Endothelial cell of umbilical vein (primary cell): ENCODE data around the gene PCDH9. TPM values are rescaled to one million over a fixed set of nuclear protein-coding genes. Genes with fewer than 3 reads are reported as not detected.

Source experiments
- BruUV-seq: library from RNA; stranded (reverse); fragments of 400-500 nt; replicated peaks from 2 replicates; lab custom pipeline; 2021; lab: Mats Ljungman, UMichigan
- CTCF ChIA-PET: fragments of 300-600, 350-600 bp; sonication (Branson Sonifier 250); formaldehyde crosslinking; loops from one replicate; lab custom pipeline; 2021; ENCODE audit warnings: antibody characterized with exemption, inconsistent platforms; lab: Charles Lee
- POLR2A ChIA-PET: fragments of 300-600, 350-600 bp; sonication (Branson Sonifier 250); formaldehyde crosslinking; loops from one replicate; lab custom pipeline; 2021; ENCODE audit warnings: antibody characterized with exemption, inconsistent platforms; lab: Charles Lee
- DNase-seq: peaks from one replicate; pipeline ENCODE4 v3.0.0-alpha.2; 2011; ENCODE audit warnings: low read depth, low spot score
- FAIRE-seq: peaks from 2 replicates; lab custom pipeline; 2011; peaks lifted over from hg19 to GRCh38; lab: Jason Lieb, UNC
- H2AFZ ChIP-seq: 2 replicates; pipeline ENCODE4 v1.6.0; 2012; ENCODE audit warnings: low read depth, low read length, control low read depth, inconsistent platforms
- H3K27ac ChIP-seq: 2 replicates; pipeline ENCODE4 v1.5.1; 2011; ENCODE audit warnings: low read depth, mild to moderate bottlenecking, control low read depth, low read length, moderate library complexity; ENCODE audit not compliant: insufficient read depth
- H3K27me3 ChIP-seq, 2 experiments: 2 replicates each; pipeline versions ENCODE4 v1.6.0 to v1.6.1; 2011; ENCODE audit warnings: low read length in 2 of 2, mixed read lengths in 1 of 2; ENCODE audit not compliant: control insufficient read depth in 2 of 2, insufficient read depth in 2 of 2
- H3K36me3 ChIP-seq, 2 experiments: 2 replicates in 1 of 2; 3 replicates in 1 of 2; pipeline ENCODE4 v1.5.1; 2011; ENCODE audit warnings: low read length in 2 of 2, mild to moderate bottlenecking in 1 of 2, moderate library complexity in 1 of 2; ENCODE audit not compliant: control insufficient read depth in 2 of 2, insufficient read depth in 2 of 2; ENCODE audit errors: extremely low read depth in 1 of 2
- H3K4me1 ChIP-seq: 3 replicates; pipeline ENCODE4 v1.5.1; 2011; ENCODE audit warnings: mild to moderate bottlenecking, low read length; ENCODE audit not compliant: control insufficient read depth, insufficient read depth; ENCODE audit errors: extremely low read depth
- H3K4me2 ChIP-seq: 2 replicates; pipeline ENCODE4 v1.6.1; 2011; ENCODE audit warnings: low read length, control low read depth, mixed read lengths; ENCODE audit not compliant: insufficient read depth
- H3K4me3 ChIP-seq, 3 experiments: fragments of 200-600 bp in 1 of 3; sonication (generic), shearing (Covaris generic) in 1 of 3; replicated peaks in 1 of 3; 2 replicates each; pipeline ENCODE4 v1.5.1; 2011 to 2016; ENCODE audit warnings: control low read depth in 3 of 3, low read length in 3 of 3, mild to moderate bottlenecking in 2 of 3, inconsistent platforms in 1 of 3, low read depth in 1 of 3, moderate library complexity in 1 of 3; ENCODE audit not compliant: insufficient read depth in 1 of 3
- H3K79me2 ChIP-seq: 2 replicates; pipeline ENCODE4 v1.6.0; 2012; ENCODE audit warnings: low read length, inconsistent platforms; ENCODE audit not compliant: control insufficient read depth, insufficient read depth
- H3K9ac ChIP-seq: replicated peaks from 2 replicates; pipeline ENCODE3; 2011; ENCODE audit warnings: low read length, control low read depth; ENCODE audit not compliant: insufficient read depth; ENCODE audit errors: extremely low read depth
- H3K9me1 ChIP-seq: replicated peaks from 3 replicates; pipeline ENCODE4 v1.6.0; 2011; ENCODE audit warnings: mild to moderate bottlenecking, low read length; ENCODE audit not compliant: control insufficient read depth, insufficient read depth; ENCODE audit errors: extremely low read depth
- H3K9me3 ChIP-seq: replicated peaks from 2 replicates; pipeline ENCODE4 v1.5.1; 2012; ENCODE audit warnings: low read length, inconsistent platforms; ENCODE audit not compliant: control insufficient read depth, insufficient read depth
- H4K20me1 ChIP-seq: replicated peaks from 2 replicates; pipeline ENCODE3; 2011; ENCODE audit warnings: mild to moderate bottlenecking, low read length; ENCODE audit not compliant: control insufficient read depth, insufficient read depth; ENCODE audit errors: extremely low read depth
- CTCF ChIP-seq, 2 donors: IDR thresholded peaks; 1 replicate in 1 of 2; 2 replicates in 1 of 2; pipeline ENCODE4 v1.5.1; 2011; ENCODE audit warnings: low read length in 2 of 2, mild to moderate bottlenecking in 2 of 2, moderate library complexity in 2 of 2, control low read depth in 1 of 2, inconsistent platforms in 1 of 2, low read depth in 1 of 2; ENCODE audit not compliant: insufficient read depth in 1 of 2; ENCODE audit errors: extremely low read depth in 1 of 2
- EZH2 ChIP-seq: IDR thresholded peaks from 2 replicates; pipeline ENCODE4 v1.6.1; 2012; ENCODE audit warnings: borderline replicate concordance, low read depth, mild to moderate bottlenecking, moderate library complexity, low read length, inconsistent platforms; ENCODE audit not compliant: severe bottlenecking
- FOS ChIP-seq: IDR thresholded peaks from 2 replicates; pipeline ENCODE4 v1.6.1; 2011; ENCODE audit warnings: mild to moderate bottlenecking, low read length, moderate library complexity, borderline replicate concordance; ENCODE audit not compliant: insufficient read depth
- GATA2 ChIP-seq: IDR thresholded peaks from 2 replicates; pipeline ENCODE4 v1.7.0; 2011; ENCODE audit warnings: low read depth, mild to moderate bottlenecking, moderate library complexity, mixed read lengths, low read length; ENCODE audit not compliant: insufficient read length, insufficient read depth
- JUN ChIP-seq: IDR thresholded peaks from 2 replicates; pipeline ENCODE4 v1.6.1; 2011; ENCODE audit warnings: borderline replicate concordance, low read depth; ENCODE audit not compliant: insufficient read length, insufficient read depth
- MAX ChIP-seq: IDR thresholded peaks from 2 replicates; pipeline ENCODE4 v1.6.1; 2011; ENCODE audit not compliant: insufficient read depth, insufficient read length
- MYC ChIP-seq: IDR thresholded peaks from one replicate; pipeline ENCODE4 v1.6.1; 2011; ENCODE audit warnings: mild to moderate bottlenecking, low read depth, low read length
- POLR2A ChIP-seq: IDR thresholded peaks from 2 replicates; pipeline ENCODE4 v1.6.1; 2012; ENCODE audit warnings: low read depth, mild to moderate bottlenecking, control low read depth, low read length
- POLR2AphosphoS5 ChIP-seq: IDR thresholded peaks from 2 replicates; pipeline ENCODE4 v1.6.1; 2012; ENCODE audit warnings: low read depth, mild to moderate bottlenecking, control low read depth, low read length, moderate library complexity; ENCODE audit not compliant: insufficient read depth
- dilution Hi-C: fragments of 300-500 bp; cut with MboI; formaldehyde crosslinking; loops from one replicate; pipeline ENCODE4 v1.15.0; 2019; ENCODE audit warnings: low sequenced_read_pairs; ENCODE audit not compliant: extremely low pct_ligation_motif_present
- intact Hi-C: fragments of 100-400 bp; cut with micrococcal nuclease; formaldehyde crosslinking; loops from one replicate; pipeline ENCODE4 v1.10.0; 2022
- polyA plus RNA-seq, 4 experiments: library from polyadenylated mRNA; depleted of rRNA in 3 of 4; stranded (reverse) in 3 of 4; unstranded in 1 of 4; fragments of >200 nt; gene quantifications; 2 replicates each; pipeline versions ENCODE4 v1.2.1 to v1.2.3, GENCODE V29; 2011 to 2012; ENCODE audit warnings: missing spikeins in 1 of 4
- total RNA-seq: library from RNA; stranded (reverse); gene quantifications from 2 replicates; pipeline ENCODE4 v1.2.3, GENCODE V29; 2021

The PCDH9 gene
- total and polyA plus RNA-seq, 2 donors (not counting 3 experiments of a cell fraction or from before 2014, with no cell fraction given) = 1.1 to 5.2 TPM

GRCh38 chr13:66345518-66345810 lies 884.7 kb downstream of the PCDH9 start:
- POLR2A ChIA-PET = no interaction called here
- DNase-seq = no peak
- no peak for FAIRE-seq
- no peaks in the 10 kb centered on the region for H3K9me1 ChIP-seq
- no peaks in the 10 kb centered on the region for H3K9me3 ChIP-seq
- no peaks in the 10 kb centered on the region for H3K4me1 ChIP-seq
- H3K79me2 ChIP-seq = no peaks in the 10 kb centered on the region
- H4K20me1 ChIP-seq = no peaks in the 10 kb centered on the region
- H3K9ac ChIP-seq = no peak overlapping the region
- no peak overlapping the region for H3K27ac ChIP-seq
- H3K36me3 ChIP-seq = no peaks in the 10 kb centered on the region
- TF ChIP-seq POLR2A (no peak), MAX (no peak), GATA2 (no peak), FOS (no peak), CTCF (IDR thresholded peaks at IDR 0.05; ENCODE audit: extremely low read depth in 1 of 2, insufficient read depth in 1 of 2, low read depth in 1 of 2, low read length in 2 of 2) (no peak)
- intact Hi-C loops = no loop called here
- no peak overlapping the region for H2AFZ ChIP-seq
- dilution Hi-C loops = no loop called here
- CTCF ChIA-PET = interaction anchor here (2.0 kb wide), 1 partner anchor 11 kb away, joined by 5 read pairs; no protein-coding TSS in a partner anchor
- no TSS peak for BruUV-seq
- no peaks in the 10 kb centered on the region for H3K27me3 ChIP-seq
- no peak overlapping the region for H3K4me3 ChIP-seq
- H3K4me2 ChIP-seq = no peak overlapping the region

- H3K27me3 ChIP-seq = no peaks in the 10 kb centered on the region
- DNase-seq (no peak), FAIRE-seq (no peak)
- no peak overlapping the region for H3K4me2 ChIP-seq
- no peak overlapping the region for H2AFZ ChIP-seq
- no peaks in the 10 kb centered on the region for H3K79me2 ChIP-seq
- intact Hi-C loops (no loop called here), dilution Hi-C loops (no loop called here)
- no peak for TF ChIP-seq CTCF (IDR thresholded peaks at IDR 0.05; ENCODE audit: extremely low read depth in 1 of 2, insufficient read depth in 1 of 2, low read depth in 1 of 2, low read length in 2 of 2)
- TF ChIP-seq POLR2AphosphoS5 = no peak
- TF ChIP-seq MAX = no peak
- TF ChIP-seq GATA2 = no peak
- no peak for TF ChIP-seq JUN
- no peak for TF ChIP-seq POLR2A
- no peak for TF ChIP-seq FOS
- TF ChIP-seq EZH2 = no peak
- no peak for TF ChIP-seq MYC
- POLR2A ChIA-PET = no interaction called here
- CTCF ChIA-PET = interaction anchor here (1.3 to 2.0 kb wide), 2 partner anchors 11 to 13 kb away, joined by 4 to 5 read pairs; no protein-coding TSS in a partner anchor
- no peaks in the 10 kb centered on the region for H3K4me1 ChIP-seq
- H3K4me3 ChIP-seq = no peak overlapping the region
- no peaks in the 10 kb centered on the region for H3K9me1 ChIP-seq
- H3K36me3 ChIP-seq = no peaks in the 10 kb centered on the region
- no TSS peak for BruUV-seq
- H3K27ac ChIP-seq = no peak overlapping the region
- no peaks in the 10 kb centered on the region for H4K20me1 ChIP-seq
- H3K9me3 ChIP-seq = no peaks in the 10 kb centered on the region
- H3K9ac ChIP-seq = no peak overlapping the region
Observed at GRCh38 chr13:66344805-66345517, 885.2 kb downstream of the PCDH9 start.
